A172 (cell line): ENCODE data around the gene TCEA2. TPM values are rescaled to one million over a fixed set of nuclear protein-coding genes. Genes with fewer than 3 reads are reported as not detected.

Experiments used
- DNase-seq: peaks from one replicate; pipeline ENCODE4 v3.0.0-alpha.2; 2015; ENCODE audit warnings: low spot score
- total RNA-seq: library from RNA; depleted of rRNA; stranded (reverse); fragments of >200 nt; shearing (Covaris generic); gene quantifications from 2 replicates; pipeline ENCODE4 v1.2.3, GENCODE V29; 2014

Gene TCEA2
- total RNA-seq, 1 experiment from 2014 or later: 58.3 TPM

- no peak for DNase-seq
Observed at GRCh38 chr20:64093013-64093503, 30.1 kb downstream of the TCEA2 start.

- DNase-seq: no peak
Observed at GRCh38 chr20:64095455-64095854, 32.5 kb downstream of the TCEA2 start.

GRCh38 chr20:64095927-64096326 is 32.9 kb downstream of the TCEA2 start:
- DNase-seq: no peak

- no peak for DNase-seq
Observed at GRCh38 chr20:64096535-64096934, 33.5 kb downstream of the TCEA2 start.

GRCh38 chr20:64098471-64099013 is 35.5 kb downstream of the TCEA2 start:
- no peak for DNase-seq

GRCh38 chr20:64099086-64099786 is 36.2 kb downstream of the TCEA2 start:
- no peak for DNase-seq

- DNase-seq: no peak
Observed at GRCh38 chr20:64099880-64100565, 37.0 kb downstream of the TCEA2 start.

- DNase-seq: no peak
Observed at GRCh38 chr20:64100566-64100888, 37.5 kb downstream of the TCEA2 start.

- DNase-seq: no peak
Observed at GRCh38 chr20:64100946-64101688, 38.1 kb downstream of the TCEA2 start.

GRCh38 chr20:64101731-64102621 is 39.0 kb downstream of the TCEA2 start:
- no peak for DNase-seq

GRCh38 chr20:64102647-64103354 is 39.8 kb downstream of the TCEA2 start:
- no peak for DNase-seq

GRCh38 chr20:64103871-64104666 is 41.1 kb downstream of the TCEA2 start:
- DNase-seq: no peak

GRCh38 chr20:64104667-64105451 is 41.9 kb downstream of the TCEA2 start:
- DNase-seq: no peak

- DNase-seq: no peak
Observed at GRCh38 chr20:64105846-64106434, 42.9 kb downstream of the TCEA2 start.

- no peak for DNase-seq
Observed at GRCh38 chr20:64106435-64106961, 43.5 kb downstream of the TCEA2 start.

- no peak for DNase-seq
Observed at GRCh38 chr20:64106981-64107735, 44.2 kb downstream of the TCEA2 start, which contains the start of gene NPBWR2. NPBWR2 (minus strand) TSS chr20:64107565; CDS start chr20:64106831, 734 bp downstream.

GRCh38 chr20:64107736-64108457 is 44.9 kb downstream of the TCEA2 start:
- DNase-seq: no peak
